ENCODE measurements around the gene PCDH17.

PCDH17 gene

GRCh38 chr13:57653229-57653989, 21.9 kb downstream of the PCDH17 start:
- no peak overlapping the region for H2BK12ac ChIP-seq (ENCODE audit: low read length in 2 of 2)
- H3K14ac ChIP-seq (ENCODE audit: low read length in 2 of 2) = no peak overlapping the region
- no peak overlapping the region for H3K4ac ChIP-seq (ENCODE audit: low read depth in 1 of 2, low read length in 2 of 2)
- H3K36me3 ChIP-seq (ENCODE audit: control insufficient read depth in 1 of 2, insufficient read depth in 2 of 2, low read depth in 1 of 2, low read length in 2 of 2) = no peaks in the 10 kb centered on the region
- no peaks in the 10 kb centered on the region for H3K27me3 ChIP-seq (ENCODE audit: control insufficient read depth in 1 of 2, insufficient read depth in 1 of 2, low read length in 2 of 2)
- no peak overlapping the region for H2BK120ac ChIP-seq (ENCODE audit: low read depth, low read length)
- H2AFZ ChIP-seq (ENCODE audit: low read depth, low read length) = no peak overlapping the region
- no peak overlapping the region for H4K91ac ChIP-seq (ENCODE audit: low read length)
- no peak overlapping the region for H2BK15ac ChIP-seq (ENCODE audit: low read depth, poor library complexity, severe bottlenecking)
- no peaks in the 10 kb centered on the region for H3K9me3 ChIP-seq (ENCODE audit: control insufficient read depth, low read length)
- H3K4me2 ChIP-seq (ENCODE audit: low read length, poor library complexity, severe bottlenecking) = no peak overlapping the region
- no peak overlapping the region for H2AK5ac ChIP-seq (ENCODE audit: low read length, severe bottlenecking)
- no peak overlapping the region for H3K23ac ChIP-seq (ENCODE audit: low read length in 2 of 2)
- no peak overlapping the region for H3K4me3 ChIP-seq (ENCODE audit: insufficient read depth in 1 of 2, low read depth in 1 of 2, low read length in 2 of 2)
- no peak for DNase-seq
- no peak overlapping the region for H3K27ac ChIP-seq (ENCODE audit: low read length, poor library complexity, severe bottlenecking)
- H3K18ac ChIP-seq (ENCODE audit: low read depth in 1 of 2, low read length in 2 of 2) = no peak overlapping the region
- H3K9ac ChIP-seq (ENCODE audit: low read length) = no peak overlapping the region
- H4K8ac ChIP-seq (ENCODE audit: low read length) = no peak overlapping the region
- H2BK5ac ChIP-seq (ENCODE audit: low read depth, low read length, poor library complexity, severe bottlenecking) = no peak overlapping the region
- WGBS = 75% methylated on average over 2 of the region's 6 CpGs
- no peaks in the 10 kb centered on the region for H3K79me1 ChIP-seq (replicated peaks; ENCODE audit: low read length, poor library complexity, severe bottlenecking)
- H3K4me1 ChIP-seq (ENCODE audit: control insufficient read depth, insufficient read depth, low read depth, low read length) = no peaks in the 10 kb centered on the region

- no peaks in the 10 kb centered on the region for H3K27me3 ChIP-seq (ENCODE audit: control insufficient read depth in 1 of 2, insufficient read depth in 1 of 2, low read length in 2 of 2)
- no peak overlapping the region for H2BK5ac ChIP-seq (ENCODE audit: low read depth, low read length, poor library complexity, severe bottlenecking)
- 75% methylated on average over 4 of the region's 4 CpGs for WGBS
- H2BK12ac ChIP-seq (ENCODE audit: low read length in 2 of 2) = no peak overlapping the region
- H3K23ac ChIP-seq (ENCODE audit: low read length in 2 of 2) = no peak overlapping the region
- H3K4ac ChIP-seq (ENCODE audit: low read depth in 1 of 2, low read length in 2 of 2) = no peak overlapping the region
- no peak overlapping the region for H2AK5ac ChIP-seq (ENCODE audit: low read length, severe bottlenecking)
- H3K9ac ChIP-seq (ENCODE audit: low read length) = no peak overlapping the region
- no peaks in the 10 kb centered on the region for H3K36me3 ChIP-seq (ENCODE audit: control insufficient read depth in 1 of 2, insufficient read depth in 2 of 2, low read depth in 1 of 2, low read length in 2 of 2)
- H4K91ac ChIP-seq (ENCODE audit: low read length) = no peak overlapping the region
- no peak overlapping the region for H3K27ac ChIP-seq (ENCODE audit: low read length, poor library complexity, severe bottlenecking)
- no peak overlapping the region for H3K14ac ChIP-seq (ENCODE audit: low read length in 2 of 2)
- no peak overlapping the region for H2BK120ac ChIP-seq (ENCODE audit: low read depth, low read length)
- no peak overlapping the region for H3K18ac ChIP-seq (ENCODE audit: low read depth in 1 of 2, low read length in 2 of 2)
- no peak overlapping the region for H2BK15ac ChIP-seq (ENCODE audit: low read depth, poor library complexity, severe bottlenecking)
- no peak overlapping the region for H4K8ac ChIP-seq (ENCODE audit: low read length)
- H3K79me1 ChIP-seq (replicated peaks; ENCODE audit: low read length, poor library complexity, severe bottlenecking) = no peaks in the 10 kb centered on the region
- H3K9me3 ChIP-seq (ENCODE audit: control insufficient read depth, low read length) = no peaks in the 10 kb centered on the region
- H3K4me1 ChIP-seq (ENCODE audit: control insufficient read depth, insufficient read depth, low read depth, low read length) = peaks cover 1% of the 10 kb centered on the region
- DNase-seq = no peak
- H3K4me2 ChIP-seq (ENCODE audit: low read length, poor library complexity, severe bottlenecking) = no peak overlapping the region
- no peak overlapping the region for H3K4me3 ChIP-seq (ENCODE audit: insufficient read depth in 1 of 2, low read depth in 1 of 2, low read length in 2 of 2)
- H2AFZ ChIP-seq (ENCODE audit: low read depth, low read length) = no peak overlapping the region
Observed at GRCh38 chr13:57665481-57665880, 33.9 kb downstream of the PCDH17 start.

DNA sequence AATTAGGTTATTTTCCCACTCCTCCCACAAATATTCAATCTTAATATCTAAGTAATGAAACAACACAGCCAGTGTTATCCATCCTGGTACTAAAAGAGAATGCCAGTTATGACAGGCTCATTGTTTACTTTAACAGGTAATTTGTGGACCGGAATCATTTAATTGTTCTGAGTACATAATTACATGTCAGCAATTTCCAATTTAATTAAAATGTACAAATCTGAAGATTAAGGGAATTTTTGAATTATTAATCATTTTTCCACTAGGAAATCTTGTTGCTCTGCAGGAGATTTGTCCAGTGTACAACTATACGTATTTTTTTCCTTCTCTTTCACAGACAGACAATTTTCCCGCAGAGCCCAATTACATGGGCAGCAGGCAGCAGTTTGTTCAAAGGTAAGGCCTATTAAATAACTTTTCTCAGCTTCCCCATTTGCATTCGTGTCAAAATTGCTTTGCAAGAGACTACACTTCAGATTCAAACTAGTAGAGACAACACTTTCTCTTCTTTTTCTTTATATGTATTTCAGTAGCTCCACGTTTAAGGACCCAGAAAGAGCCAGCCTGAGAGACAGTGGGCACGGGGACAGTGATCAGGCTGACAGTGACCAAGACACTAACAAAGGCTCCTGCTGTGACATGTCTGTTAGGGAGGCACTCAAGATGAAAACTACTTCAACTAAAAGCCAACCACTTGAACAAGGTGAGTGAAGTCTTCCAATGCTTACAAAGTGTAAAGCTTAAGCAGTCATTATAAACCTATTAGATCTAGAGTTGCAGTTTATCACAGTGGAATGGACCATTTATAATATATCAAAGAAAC, 34.8 kb downstream of the PCDH17 start:
- no peak overlapping the region for H4K8ac ChIP-seq (ENCODE audit: low read length)
- H3K4me2 ChIP-seq (ENCODE audit: low read length, poor library complexity, severe bottlenecking) = no peak overlapping the region

DNA sequence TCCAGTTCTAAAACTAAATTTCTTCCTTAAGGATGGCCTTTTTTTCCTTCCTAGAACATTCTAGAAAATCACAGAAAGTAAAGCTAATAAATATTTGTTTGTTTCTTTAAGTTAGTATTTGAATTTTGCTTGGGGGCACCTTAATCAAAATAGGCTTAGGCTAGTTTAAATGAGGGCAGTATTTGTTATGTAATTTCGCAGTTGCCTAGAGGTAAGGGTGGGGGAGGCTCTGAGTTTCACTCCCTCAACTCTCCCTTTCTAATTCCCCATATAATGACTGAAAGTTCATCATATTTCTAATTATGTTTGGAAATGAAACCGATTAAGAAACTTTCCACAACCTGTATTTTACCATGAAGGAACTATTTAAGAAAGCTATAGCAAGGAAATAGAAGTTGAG, 40.6 kb downstream of the PCDH17 start:
- Histone ChIP-seq H2AFZ (ENCODE audit: low read depth, low read length) (no peak overlapping the region), H3K36me3 (ENCODE audit: control insufficient read depth in 1 of 2, insufficient read depth in 2 of 2, low read depth in 1 of 2, low read length in 2 of 2) (no peaks in the 10 kb centered on the region), H2BK5ac (ENCODE audit: low read depth, low read length, poor library complexity, severe bottlenecking) (no peak overlapping the region), H3K9ac (ENCODE audit: low read length) (no peak overlapping the region), H3K79me1 (replicated peaks; ENCODE audit: low read length, poor library complexity, severe bottlenecking) (no peaks in the 10 kb centered on the region), H4K91ac (ENCODE audit: low read length) (no peak overlapping the region), H2AK5ac (ENCODE audit: low read length, severe bottlenecking) (no peak overlapping the region), H3K27ac (ENCODE audit: low read length, poor library complexity, severe bottlenecking) (no peak overlapping the region), H3K4me2 (ENCODE audit: low read length, poor library complexity, severe bottlenecking) (no peak overlapping the region), H3K4me1 (ENCODE audit: control insufficient read depth, insufficient read depth, low read depth, low read length) (no peaks in the 10 kb centered on the region), H2BK15ac (ENCODE audit: low read depth, poor library complexity, severe bottlenecking) (no peak overlapping the region), H3K9me3 (ENCODE audit: control insufficient read depth, low read length) (no peaks in the 10 kb centered on the region), H3K4ac (ENCODE audit: low read depth in 1 of 2, low read length in 2 of 2) (no peak overlapping the region), H2BK120ac (ENCODE audit: low read depth, low read length) (no peak overlapping the region), H3K23ac (ENCODE audit: low read length in 2 of 2) (no peak overlapping the region), H3K27me3 (ENCODE audit: control insufficient read depth in 1 of 2, insufficient read depth in 1 of 2, low read length in 2 of 2) (no peaks in the 10 kb centered on the region), H3K18ac (ENCODE audit: low read depth in 1 of 2, low read length in 2 of 2) (no peak overlapping the region), H3K4me3 (ENCODE audit: insufficient read depth in 1 of 2, low read depth in 1 of 2, low read length in 2 of 2) (no peak overlapping the region), H4K8ac (ENCODE audit: low read length) (no peak overlapping the region), H3K14ac (ENCODE audit: low read length in 2 of 2) (no peak overlapping the region), H2BK12ac (ENCODE audit: low read length in 2 of 2) (no peak overlapping the region)
- WGBS = no CpG with 5 or more reads among the region's 2 CpGs
- no peak for DNase-seq

More for the DNA sequence above, 34.8 kb downstream of the PCDH17 start:
- Histone ChIP-seq H3K18ac (ENCODE audit: low read depth in 1 of 2, low read length in 2 of 2) (no peak overlapping the region), H3K27me3 (ENCODE audit: control insufficient read depth in 1 of 2, insufficient read depth in 1 of 2, low read length in 2 of 2) (no peaks in the 10 kb centered on the region), H2AFZ (ENCODE audit: low read depth, low read length) (no peak overlapping the region), H2BK12ac (ENCODE audit: low read length in 2 of 2) (no peak overlapping the region), H2AK5ac (ENCODE audit: low read length, severe bottlenecking) (no peak overlapping the region), H4K91ac (ENCODE audit: low read length) (no peak overlapping the region), H3K9ac (ENCODE audit: low read length) (no peak overlapping the region), H3K9me3 (ENCODE audit: control insufficient read depth, low read length) (no peaks in the 10 kb centered on the region), H3K4me3 (ENCODE audit: insufficient read depth in 1 of 2, low read depth in 1 of 2, low read length in 2 of 2) (no peak overlapping the region), H3K4ac (ENCODE audit: low read depth in 1 of 2, low read length in 2 of 2) (no peak overlapping the region), H3K79me1 (replicated peaks; ENCODE audit: low read length, poor library complexity, severe bottlenecking) (no peaks in the 10 kb centered on the region), H2BK15ac (ENCODE audit: low read depth, poor library complexity, severe bottlenecking) (no peak overlapping the region), H3K23ac (ENCODE audit: low read length in 2 of 2) (no peak overlapping the region), H3K36me3 (ENCODE audit: control insufficient read depth in 1 of 2, insufficient read depth in 2 of 2, low read depth in 1 of 2, low read length in 2 of 2) (no peaks in the 10 kb centered on the region), H2BK120ac (ENCODE audit: low read depth, low read length) (no peak overlapping the region), H3K27ac (ENCODE audit: low read length, poor library complexity, severe bottlenecking) (no peak overlapping the region), H3K14ac (ENCODE audit: low read length in 2 of 2) (no peak overlapping the region), H2BK5ac (ENCODE audit: low read depth, low read length, poor library complexity, severe bottlenecking) (no peak overlapping the region), H3K4me1 (ENCODE audit: control insufficient read depth, insufficient read depth, low read depth, low read length) (peaks cover 1% of the 10 kb centered on the region)
- 79% methylated on average over 5 of the region's 6 CpGs for WGBS
- DNase-seq = no peak
